ENCODE data around the gene TAX1BP1. TPM values are rescaled to one million over a fixed set of nuclear protein-coding genes. Genes with fewer than 3 reads are reported as not detected.

TAX1BP1 gene
- total RNA-seq, 1 donor from 2014 or later = 184 TPM

DNA sequence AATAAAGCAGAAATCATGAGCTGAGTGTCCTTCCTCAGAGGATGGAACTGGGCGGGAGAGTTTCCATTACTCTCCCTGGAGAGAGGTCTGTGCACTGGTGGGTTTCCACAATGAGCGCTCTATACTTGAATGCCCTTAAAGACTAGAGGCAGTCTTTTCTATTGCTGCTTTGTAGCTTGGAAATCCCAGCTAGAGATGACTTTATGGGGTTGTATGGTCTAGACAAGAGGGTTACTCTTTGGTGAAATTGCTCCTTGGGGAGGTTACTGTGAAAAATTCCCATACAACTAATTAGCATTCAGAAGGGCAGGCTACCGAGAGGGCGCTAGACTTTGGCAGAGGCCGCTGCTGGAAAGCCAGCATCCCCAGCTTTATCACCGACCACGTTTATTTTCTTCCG lies 136.8 kb downstream of the TAX1BP1 start:
- Histone ChIP-seq H3K4me1 (peaks cover 26% of the 10 kb centered on the region), H3K4me3 (no peak overlapping the region), H3K27me3 (ENCODE audit: low read depth) (no peaks in the 10 kb centered on the region), H3K27ac (replicated peaks) (no peak overlapping the region), H3K9me3 (replicated peaks) (no peaks in the 10 kb centered on the region), H3K36me3 (no peaks in the 10 kb centered on the region)
- intact Hi-C loops (cut with micrococcal nuclease) = no loop called here
- TF ChIP-seq, protein P1, sequence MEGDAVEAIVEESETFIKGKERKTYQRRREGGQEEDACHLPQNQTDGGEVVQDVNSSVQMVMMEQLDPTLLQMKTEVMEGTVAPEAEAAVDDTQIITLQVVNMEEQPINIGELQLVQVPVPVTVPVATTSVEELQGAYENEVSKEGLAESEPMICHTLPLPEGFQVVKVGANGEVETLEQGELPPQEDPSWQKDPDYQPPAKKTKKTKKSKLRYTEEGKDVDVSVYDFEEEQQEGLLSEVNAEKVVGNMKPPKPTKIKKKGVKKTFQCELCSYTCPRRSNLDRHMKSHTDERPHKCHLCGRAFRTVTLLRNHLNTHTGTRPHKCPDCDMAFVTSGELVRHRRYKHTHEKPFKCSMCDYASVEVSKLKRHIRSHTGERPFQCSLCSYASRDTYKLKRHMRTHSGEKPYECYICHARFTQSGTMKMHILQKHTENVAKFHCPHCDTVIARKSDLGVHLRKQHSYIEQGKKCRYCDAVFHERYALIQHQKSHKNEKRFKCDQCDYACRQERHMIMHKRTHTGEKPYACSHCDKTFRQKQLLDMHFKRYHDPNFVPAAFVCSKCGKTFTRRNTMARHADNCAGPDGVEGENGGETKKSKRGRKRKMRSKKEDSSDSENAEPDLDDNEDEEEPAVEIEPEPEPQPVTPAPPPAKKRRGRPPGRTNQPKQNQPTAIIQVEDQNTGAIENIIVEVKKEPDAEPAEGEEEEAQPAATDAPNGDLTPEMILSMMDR (IDR thresholded peaks at IDR 0.05; ENCODE audit: borderline replicate concordance) = no peak
- DNase-seq = no peak

Other genes starting within 250 kb of the TAX1BP1 start
- gene HIBADH, start 77.3 kb upstream of the TAX1BP1 start, total RNA-seq = 90.8 TPM